HG03025 (cell line): Measurements from ENCODE around the gene DYRK4.
A peak's percentile ranks its signal among the peaks of the same experiment; 100 is the strongest.
"Not testable (repeated sequence)": the region's sequence is repeated elsewhere in the genome, so short reads cannot be mapped to it uniquely, and the experiment has no call there.

Experiments
- ATAC-seq: cut with Tn5 transposase; IDR thresholded peaks from one replicate; pipeline ENCODE4 v1.9.1; 2021; ENCODE audit warnings: mild to moderate bottlenecking, moderate library complexity; ENCODE audit not compliant: unreplicated experiment, low FRiP score

Gene DYRK4

GRCh38 chr12:4562034-4562657, at the start of gene DYRK4:
Gene DYRK4, plus strand, starts transcription at chr12:4562208. Its CDS starts 38 bp downstream, at chr12:4562246.
- no peak for ATAC-seq

GRCh38 chr12:4518106-4518728, 43.8 kb upstream of the DYRK4 start:
- ATAC-seq, result no peak

DNA sequence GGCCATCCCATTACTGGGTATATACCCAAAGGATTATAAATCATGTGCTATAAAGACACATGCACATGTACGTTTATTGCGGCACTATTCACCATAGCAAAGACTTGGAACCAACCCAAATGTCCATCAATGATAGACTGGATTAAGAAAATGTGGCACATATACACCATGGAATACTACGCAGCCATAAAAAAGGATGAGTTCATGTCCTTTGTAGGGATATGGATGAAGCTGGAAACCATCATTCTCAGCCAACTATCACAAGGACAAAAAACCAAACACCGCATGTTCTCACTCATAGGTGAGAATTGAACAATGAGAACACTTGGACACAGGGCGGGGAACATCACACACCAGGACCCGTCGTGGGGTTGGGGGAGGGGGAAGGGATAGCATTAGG, 38.6 kb upstream of the DYRK4 start:
- not testable (repeated sequence) for ATAC-seq

DNA sequence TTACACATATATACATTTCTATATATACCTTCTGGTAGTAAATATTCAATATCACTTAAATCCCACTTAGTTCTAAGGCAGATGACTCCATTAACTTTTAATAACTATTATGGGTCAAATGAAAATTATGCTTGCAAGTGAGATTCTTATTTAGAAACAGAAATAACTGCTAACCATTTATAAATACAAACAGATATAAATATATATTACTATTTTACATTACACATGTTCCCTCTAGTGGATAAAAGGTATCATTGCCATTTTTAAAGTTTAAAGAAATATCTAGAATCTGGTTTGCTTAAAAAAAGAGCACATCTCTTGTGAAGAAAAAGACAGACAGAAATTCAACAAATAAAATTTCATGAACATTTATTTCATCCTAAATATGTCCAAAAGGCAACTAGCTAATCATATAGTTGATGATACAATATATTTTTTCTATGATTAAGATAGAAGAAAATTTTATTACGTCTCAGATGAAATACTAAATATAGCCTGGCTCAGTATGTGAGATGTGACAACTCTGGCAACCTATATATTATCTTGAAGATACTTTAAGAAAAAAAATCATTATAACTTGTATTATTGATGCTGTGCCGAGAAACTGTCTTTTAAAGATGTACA, 35.0 kb upstream of the DYRK4 start:
- ATAC-seq, result no peak

- ATAC-seq, result no peak
These were observed 31.8 kb upstream of the DYRK4 start for GRCh38 chr12:4530160-4530559.

DNA sequence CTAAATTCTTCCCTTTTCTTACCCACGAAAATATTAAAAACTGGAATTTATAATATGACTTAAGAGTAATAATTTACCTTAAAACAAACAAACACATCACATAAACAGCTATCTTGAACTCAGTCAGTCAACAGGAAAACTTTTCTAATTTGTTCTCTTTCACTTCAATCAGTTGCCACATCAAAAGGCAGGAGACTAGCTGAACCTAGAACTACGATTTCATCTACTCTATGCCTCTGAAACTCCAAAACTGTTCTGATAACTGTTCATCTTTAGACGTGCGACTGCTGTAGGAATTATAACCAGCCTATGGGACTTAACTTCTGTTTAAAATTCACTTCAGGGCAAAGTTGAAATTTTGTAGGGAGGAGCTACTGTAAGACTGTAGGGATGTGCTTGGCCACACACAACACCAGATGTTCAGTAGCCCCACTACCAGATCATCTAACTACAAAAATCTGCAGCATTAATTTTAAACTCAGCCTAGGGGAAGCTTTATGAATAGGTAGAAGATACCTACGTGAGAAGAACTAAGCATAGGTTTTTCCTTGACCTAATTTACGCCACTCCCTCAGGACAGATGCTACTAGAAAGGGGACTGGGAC, 30.9 kb upstream of the DYRK4 start:
- ATAC-seq, result no peak

- ATAC-seq, result no peak
These were observed 26.9 kb upstream of the DYRK4 start for GRCh38 chr12:4535092-4535491.

DNA sequence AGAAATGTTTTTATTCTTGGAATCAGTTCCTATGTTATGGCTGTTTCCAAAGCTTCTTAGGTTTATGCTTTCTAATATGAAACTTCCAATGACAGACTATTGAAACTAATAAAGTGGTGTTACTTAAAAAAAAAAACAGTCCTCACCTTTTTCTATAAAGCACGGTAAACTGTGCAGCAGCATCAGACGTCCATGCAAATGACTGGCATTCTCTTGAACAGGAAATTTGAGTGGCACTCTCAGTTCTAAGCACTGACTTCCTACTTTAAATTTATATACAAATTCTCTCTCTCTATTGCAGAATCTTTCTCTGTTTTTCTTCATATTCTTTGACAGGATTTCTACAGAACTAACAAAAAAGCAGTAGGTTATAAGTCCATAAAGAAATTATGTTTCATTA, 26.1 kb upstream of the DYRK4 start:
- ATAC-seq, result no peak

DNA sequence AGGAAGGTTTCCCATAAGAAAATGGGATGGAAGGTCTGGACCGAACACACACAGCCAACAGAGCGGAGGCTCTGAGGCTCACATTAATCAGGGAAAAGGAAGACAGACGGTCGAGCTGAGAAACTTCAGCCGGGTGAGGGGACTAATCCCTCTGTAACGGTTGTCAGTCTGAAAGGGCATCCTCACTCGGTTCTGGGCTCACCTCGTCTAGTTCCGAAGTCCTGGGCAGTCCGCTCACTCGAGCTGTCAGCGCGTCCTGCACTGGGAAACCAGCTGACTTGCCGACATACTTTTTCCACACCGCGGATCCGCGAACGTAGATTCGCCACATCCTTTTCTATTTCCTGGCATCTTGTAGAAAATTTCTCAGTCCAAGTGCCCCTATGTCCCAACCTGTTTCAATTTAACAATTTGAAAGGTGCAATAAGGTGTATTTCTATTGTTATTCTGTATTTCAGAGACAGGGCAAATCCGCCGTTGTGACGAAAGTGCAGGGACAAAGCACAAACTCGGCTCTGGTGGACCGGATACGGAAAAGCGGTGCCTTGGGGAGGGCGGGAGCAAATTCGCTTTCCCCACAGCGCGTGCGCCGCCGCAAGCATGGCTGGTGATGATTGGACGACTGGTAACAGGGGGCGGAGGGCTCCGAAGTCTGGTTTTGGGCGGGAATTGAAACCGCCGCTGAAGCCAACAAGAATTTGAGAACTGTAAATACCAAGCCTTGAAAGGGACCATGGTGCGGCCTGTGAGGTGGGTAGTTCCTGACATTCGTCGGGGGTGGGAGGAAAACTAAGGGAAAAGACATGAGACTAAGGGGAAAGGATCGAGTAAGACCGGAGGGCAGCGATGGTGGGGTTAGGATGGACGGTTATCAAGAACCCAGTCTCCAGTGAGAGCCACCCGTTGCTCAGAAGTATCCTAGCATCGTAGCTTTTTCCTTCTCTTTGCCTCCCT, 23.5 kb upstream of the DYRK4 start, which contains the start of gene RAD51AP1:
RAD51AP1 (plus strand) TSS at position 684 of the 954 bp plus-strand sequence; CDS start at position 734, 50 bp downstream.
- ATAC-seq, result peak; percentile 81

- ATAC-seq, result no peak
These were observed 22.7 kb upstream of the DYRK4 start for GRCh38 chr12:4539167-4539870.

GRCh38 chr12:4540170-4540569, 21.8 kb upstream of the DYRK4 start:
- no peak for ATAC-seq

GRCh38 chr12:4540638-4541037, 21.4 kb upstream of the DYRK4 start:
- no peak for ATAC-seq

- ATAC-seq, result no peak
These were observed 16.8 kb upstream of the DYRK4 start for GRCh38 chr12:4545195-4545594.

DNA sequence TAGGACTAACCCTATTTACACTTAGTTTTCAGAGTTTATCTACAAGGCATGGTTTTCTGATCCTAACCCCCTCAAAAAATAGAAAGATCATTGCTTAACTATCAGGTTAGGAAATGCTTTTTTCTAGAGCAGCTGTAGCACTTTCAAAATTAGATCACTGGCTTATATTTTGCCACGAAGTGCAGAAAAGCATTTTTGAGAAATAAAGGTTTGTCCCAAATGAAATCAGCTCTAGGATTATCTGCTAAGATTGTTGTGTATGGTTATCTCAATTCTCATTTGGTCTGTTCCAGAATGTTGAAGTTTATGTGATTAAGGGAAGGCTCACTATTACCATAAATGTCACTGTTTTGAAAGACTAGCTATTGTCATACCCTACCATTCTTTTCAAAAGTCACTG, 9.8 kb upstream of the DYRK4 start:
- ATAC-seq, result no peak

DNA sequence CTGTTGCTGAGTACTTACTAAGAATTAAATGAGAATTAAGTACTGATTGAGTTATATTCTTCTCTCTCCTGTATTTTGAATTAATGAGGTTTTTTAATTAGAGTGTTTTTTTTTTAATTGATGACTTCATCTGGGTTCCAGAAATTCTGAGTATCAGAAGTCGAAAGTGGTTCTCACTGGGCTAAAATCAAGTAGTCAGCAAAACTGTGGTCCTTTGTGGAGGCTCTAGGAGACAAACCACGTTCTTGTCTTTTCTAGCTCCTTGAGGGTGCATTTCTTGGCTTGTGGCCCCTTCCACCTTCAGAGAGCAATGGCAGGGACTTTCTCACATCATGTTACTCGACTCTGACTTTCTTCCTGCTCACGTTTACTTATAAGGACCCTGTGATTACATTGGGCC, 8.1 kb upstream of the DYRK4 start:
- ATAC-seq, result no peak

DNA sequence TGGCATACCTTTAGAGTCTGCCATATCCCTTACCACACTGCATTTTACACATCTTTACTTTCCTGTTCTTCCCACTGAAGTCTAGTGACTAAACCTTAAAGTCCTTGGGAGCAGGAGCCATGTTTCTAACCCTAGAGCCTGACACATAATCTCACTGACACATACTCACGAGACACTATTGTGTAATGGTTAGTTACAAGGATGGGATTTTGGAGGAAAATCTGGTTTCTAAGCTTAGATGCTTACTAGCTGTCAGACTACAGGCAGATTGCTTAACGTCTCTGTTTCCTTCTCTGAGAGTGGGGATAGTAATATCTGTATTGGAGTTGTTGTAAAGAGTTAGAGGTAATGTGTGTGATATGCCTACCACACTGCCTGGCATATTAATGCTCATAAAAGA, 6.2 kb upstream of the DYRK4 start:
- no peak for ATAC-seq

GRCh38 chr12:4556735-4557530, 5.1 kb upstream of the DYRK4 start:
- no peak for ATAC-seq

DNA sequence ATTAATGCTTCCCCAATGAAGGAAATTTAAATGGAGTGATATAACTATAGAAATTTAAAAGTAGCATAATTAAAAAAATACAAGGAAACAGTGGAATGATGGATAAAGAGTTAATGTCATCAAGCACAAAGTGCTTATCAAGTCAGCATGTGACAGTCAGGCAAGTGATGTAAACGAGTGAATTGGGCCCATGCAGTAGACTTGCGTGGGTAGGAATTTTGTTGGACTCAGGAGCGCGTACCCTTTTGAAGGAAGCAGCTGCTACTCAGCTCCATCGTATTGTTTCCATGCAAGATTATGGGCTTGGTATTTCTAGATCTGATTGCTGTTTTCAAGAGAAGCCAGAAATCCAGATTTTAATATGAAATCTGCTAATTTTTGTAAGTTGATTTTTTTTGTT, 4.4 kb upstream of the DYRK4 start:
- no peak for ATAC-seq

DNA sequence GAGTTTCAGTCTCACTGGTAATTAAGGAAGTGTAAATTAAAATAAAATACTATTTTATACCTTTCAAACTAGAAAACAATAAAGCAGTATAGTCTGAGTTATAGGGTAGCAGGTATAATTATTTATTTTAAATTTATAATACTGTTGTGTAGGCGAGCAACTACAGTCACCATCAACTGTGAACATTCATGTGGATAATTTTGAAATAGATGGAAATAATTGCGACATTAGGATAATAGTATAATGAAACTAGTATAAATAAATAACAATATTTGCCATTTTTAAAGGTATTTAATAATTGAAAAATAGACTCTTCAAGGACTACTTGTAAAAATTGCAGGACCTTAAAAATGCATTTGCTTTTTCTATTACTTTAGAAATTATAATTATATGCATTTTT, 3.8 kb upstream of the DYRK4 start:
- no peak for ATAC-seq
